ENCODE results near the gene CD59. TPM values are rescaled to one million over a fixed set of nuclear protein-coding genes. Genes with fewer than 3 reads are reported as not detected.

CD59 gene
- total RNA-seq, 1 donor from 2014 or later: 718 TPM

GRCh38 chr11:33668468-33668825 lies 67.8 kb downstream of the CD59 start:
- no peak for TF ChIP-seq CTCF (IDR thresholded peaks at IDR 0.05)
- DNase-seq (ENCODE audit: low spot score): no peak
- H3K4me3 Mint-ChIP-seq (ENCODE audit: unreplicated experiment): no peak overlapping the region
- H3K36me3 Mint-ChIP-seq (ENCODE audit: low read depth): no peaks in the 10 kb centered on the region
- H3K4me1 Mint-ChIP-seq (ENCODE audit: low read depth): peaks cover 5% of the 10 kb centered on the region
- no peaks in the 10 kb centered on the region for H3K9me3 Mint-ChIP-seq (ENCODE audit: low read depth)
- H3K27ac Mint-ChIP-seq (ENCODE audit: unreplicated experiment): no peak overlapping the region
- no peaks in the 10 kb centered on the region for H3K27me3 Mint-ChIP-seq (ENCODE audit: low read depth)

GRCh38 chr11:33667819-33668467 lies 68.3 kb downstream of the CD59 start:
- TF ChIP-seq CTCF (IDR thresholded peaks at IDR 0.05): no peak
- Mint-ChIP-seq H3K9me3 (ENCODE audit: low read depth) (no peaks in the 10 kb centered on the region), H3K27ac (ENCODE audit: unreplicated experiment) (no peak overlapping the region), H3K36me3 (ENCODE audit: low read depth) (no peaks in the 10 kb centered on the region), H3K4me1 (ENCODE audit: low read depth) (peaks cover 5% of the 10 kb centered on the region), H3K27me3 (ENCODE audit: low read depth) (no peaks in the 10 kb centered on the region), H3K4me3 (ENCODE audit: unreplicated experiment) (no peak overlapping the region)
- no peak for DNase-seq (ENCODE audit: low spot score)

- no peaks in the 10 kb centered on the region for H3K36me3 Mint-ChIP-seq (ENCODE audit: low read depth)
- TF ChIP-seq CTCF (IDR thresholded peaks at IDR 0.05): no peak
- H3K27me3 Mint-ChIP-seq (ENCODE audit: low read depth): no peaks in the 10 kb centered on the region
- H3K4me3 Mint-ChIP-seq (ENCODE audit: unreplicated experiment): no peak overlapping the region
- no peak overlapping the region for H3K27ac Mint-ChIP-seq (ENCODE audit: unreplicated experiment)
- H3K4me1 Mint-ChIP-seq (ENCODE audit: low read depth): peaks cover 5% of the 10 kb centered on the region
- no peak for DNase-seq (ENCODE audit: low spot score)
- no peaks in the 10 kb centered on the region for H3K9me3 Mint-ChIP-seq (ENCODE audit: low read depth)
Measured at GRCh38 chr11:33665350-33666106, 70.7 kb downstream of the CD59 start.

- H3K27ac Mint-ChIP-seq (ENCODE audit: unreplicated experiment): no peak overlapping the region
Measured at GRCh38 chr11:33664827-33665226, 71.4 kb downstream of the CD59 start.

GRCh38 chr11:33664166-33664565 lies 72.1 kb downstream of the CD59 start:
- Mint-ChIP-seq H3K27me3 (ENCODE audit: low read depth) (no peaks in the 10 kb centered on the region), H3K27ac (ENCODE audit: unreplicated experiment) (no peak overlapping the region), H3K36me3 (ENCODE audit: low read depth) (no peaks in the 10 kb centered on the region), H3K9me3 (ENCODE audit: low read depth) (no peaks in the 10 kb centered on the region), H3K4me3 (ENCODE audit: unreplicated experiment) (no peak overlapping the region), H3K4me1 (ENCODE audit: low read depth) (no peaks in the 10 kb centered on the region)
- no peak for TF ChIP-seq CTCF (IDR thresholded peaks at IDR 0.05)
- DNase-seq (ENCODE audit: low spot score): no peak

More at GRCh38 chr11:33664827-33665226, 71.4 kb downstream of the CD59 start:
- no peak for DNase-seq (ENCODE audit: low spot score)
- Mint-ChIP-seq H3K4me1 (ENCODE audit: low read depth) (no peaks in the 10 kb centered on the region), H3K4me3 (ENCODE audit: unreplicated experiment) (no peak overlapping the region), H3K9me3 (ENCODE audit: low read depth) (no peaks in the 10 kb centered on the region), H3K36me3 (ENCODE audit: low read depth) (no peaks in the 10 kb centered on the region), H3K27me3 (ENCODE audit: low read depth) (no peaks in the 10 kb centered on the region)
- TF ChIP-seq CTCF (IDR thresholded peaks at IDR 0.05): no peak
